Mesendoderm (in vitro differentiated cells): Measurements from ENCODE around the gene PSMB1.

Experiments used
- DNase-seq: peaks from one replicate; pipeline ENCODE4 v3.0.0; 2013
- H2AK5ac ChIP-seq: 2 replicates; pipeline ENCODE4 v1.6.1; 2013; ENCODE audit warnings: low read length, inconsistent platforms
- H2BK120ac ChIP-seq: 2 replicates; pipeline ENCODE4 v1.6.1; 2013; ENCODE audit warnings: low read depth, mild to moderate bottlenecking, low read length, moderate library complexity, mixed read lengths
- H2BK15ac ChIP-seq: replicated peaks from 2 replicates; pipeline ENCODE4 v1.6.1; 2013; ENCODE audit warnings: low read depth, mild to moderate bottlenecking, moderate library complexity
- H2BK5ac ChIP-seq: 2 replicates; pipeline ENCODE4 v1.6.1; 2013; ENCODE audit warnings: low read length, inconsistent platforms
- H3K18ac ChIP-seq: 2 replicates; pipeline ENCODE4 v1.6.1; 2013; ENCODE audit warnings: mild to moderate bottlenecking, low read length, mixed read lengths
- H3K23ac ChIP-seq: one replicate; pipeline ENCODE4 v1.6.1; 2013; ENCODE audit warnings: low read length
- H3K27ac ChIP-seq: 2 replicates; pipeline ENCODE4 v1.5.1; 2013; ENCODE audit warnings: low read depth, mild to moderate bottlenecking, inconsistent platforms, low read length, moderate library complexity
- H3K27me3 ChIP-seq: 2 replicates; pipeline ENCODE4 v1.6.1; 2013; ENCODE audit warnings: low read length, control low read depth, mild to moderate bottlenecking, inconsistent platforms; ENCODE audit not compliant: insufficient read depth, poor library complexity
- H3K36me3 ChIP-seq: 2 replicates; pipeline ENCODE4 v1.6.1; 2013; ENCODE audit warnings: low read length, inconsistent platforms; ENCODE audit not compliant: control insufficient read depth, insufficient read depth
- H3K4ac ChIP-seq: one replicate; pipeline ENCODE4 v1.6.1; 2013; ENCODE audit warnings: low read depth, mild to moderate bottlenecking, low read length, moderate library complexity
- H3K4me1 ChIP-seq: 2 replicates; pipeline ENCODE4 v1.6.1; 2013; ENCODE audit warnings: low read depth, low read length, inconsistent platforms; ENCODE audit not compliant: control insufficient read depth
- H3K4me2 ChIP-seq: 2 replicates; pipeline ENCODE4 v1.6.1; 2013; ENCODE audit warnings: low read length
- H3K4me3 ChIP-seq: 2 replicates; pipeline ENCODE4 v1.5.1; 2013; ENCODE audit warnings: mild to moderate bottlenecking, low read length
- H3K56ac ChIP-seq: one replicate; pipeline ENCODE4 v1.6.1; 2013; ENCODE audit warnings: low read length
- H3K79me1 ChIP-seq: 2 replicates; pipeline ENCODE4 v1.6.1; 2013; ENCODE audit warnings: low read length, inconsistent platforms
- H3K79me2 ChIP-seq: 2 replicates; pipeline ENCODE4 v1.6.1; 2013; ENCODE audit warnings: mild to moderate bottlenecking, low read length; ENCODE audit not compliant: control insufficient read depth, insufficient read depth
- H3K9ac ChIP-seq: 2 replicates; pipeline ENCODE4 v1.6.1; 2013; ENCODE audit warnings: low read length, inconsistent platforms
- H4K5ac ChIP-seq: one replicate; pipeline ENCODE4 v1.6.1; 2013; ENCODE audit warnings: low read length
- H4K8ac ChIP-seq: one replicate; pipeline ENCODE4 v1.6.1; 2013; ENCODE audit warnings: low read depth, mild to moderate bottlenecking, control low read depth, low read length, moderate library complexity
- WGBS: extraction: QIAGEN DNeasy Blood & Tissue Kit; methylation state at CpG from one replicate; pipeline ENCODE4 v1.1.7; 2013; ENCODE audit warnings: low lambda C conversion rate, missing lambda C conversion rate; ENCODE audit not compliant: insufficient coverage; ENCODE audit errors: extremely low coverage; 5-methylcytosine and 5-hydroxymethylcytosine counted together

Gene PSMB1

DNA sequence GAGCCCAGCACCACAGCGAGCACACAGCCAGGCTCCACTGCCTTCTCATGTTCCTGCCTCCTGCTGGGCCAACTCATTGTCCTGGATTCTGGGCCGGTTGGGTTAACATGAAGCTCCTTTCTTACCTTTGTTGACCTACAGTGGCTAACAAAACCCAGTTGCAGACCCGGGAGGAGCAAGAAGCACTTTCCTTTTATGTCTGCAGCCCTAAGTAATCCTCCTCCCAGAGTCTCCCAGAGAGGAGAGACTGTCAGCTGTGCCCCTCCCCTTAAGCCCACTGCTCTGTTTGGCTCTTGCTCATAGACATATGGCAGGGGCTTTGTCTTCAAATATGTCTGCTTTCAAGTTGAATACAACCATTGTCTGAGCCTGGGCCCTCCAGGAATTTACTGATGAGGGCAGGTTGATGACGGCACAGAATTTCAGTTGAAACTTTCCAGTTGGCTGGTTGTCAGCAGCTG lies 55.2 kb downstream of the PSMB1 start:
- Histone ChIP-seq H3K9ac (no peak overlapping the region), H3K4ac (no peak overlapping the region), H3K27me3 (no peaks in the 10 kb centered on the region), H2AK5ac (no peak overlapping the region), H3K18ac (no peak overlapping the region), H3K79me1 (no peaks in the 10 kb centered on the region), H3K79me2 (no peaks in the 10 kb centered on the region), H3K4me1 (peaks cover 2% of the 10 kb centered on the region), H4K8ac (no peak overlapping the region), H3K56ac (no peak overlapping the region), H3K4me3 (no peak overlapping the region), H2BK5ac (no peak overlapping the region), H2BK120ac (no peak overlapping the region), H4K5ac (no peak overlapping the region), H3K36me3 (no peaks in the 10 kb centered on the region), H3K4me2 (no peak overlapping the region), H3K23ac (no peak overlapping the region), H3K27ac (no peak overlapping the region), H2BK15ac (no peak overlapping the region)
- peak; percentile 78 for DNase-seq
- no CpG with 5 or more reads among the region's 4 CpGs for WGBS

DNA sequence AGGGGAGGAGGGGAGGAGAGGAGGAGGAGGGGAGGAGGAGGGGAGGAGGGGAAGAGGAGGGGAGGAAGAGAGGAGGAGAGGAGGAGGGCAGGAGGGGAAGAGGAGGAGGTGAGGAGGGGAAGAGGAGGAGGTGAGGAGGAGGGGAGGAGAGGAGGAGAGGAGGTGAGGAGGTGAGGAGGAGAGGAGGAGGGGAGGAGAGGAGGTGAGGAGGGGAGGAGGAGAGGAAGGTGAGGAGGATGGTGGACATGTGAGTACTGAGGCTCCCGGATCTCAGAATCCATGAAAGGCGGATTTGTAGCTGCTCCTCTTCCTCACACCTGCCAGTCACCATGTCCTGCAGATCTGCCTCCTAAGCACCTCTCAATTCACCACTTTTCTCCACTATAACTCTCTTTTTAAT lies 59.8 kb downstream of the PSMB1 start:
- H3K56ac ChIP-seq = no peak overlapping the region
- H3K4me3 ChIP-seq = no peak overlapping the region
- H3K4me2 ChIP-seq = no peak overlapping the region
- no peaks in the 10 kb centered on the region for H3K79me2 ChIP-seq
- no peaks in the 10 kb centered on the region for H3K27me3 ChIP-seq
- no peak for DNase-seq
- no peak overlapping the region for H2BK5ac ChIP-seq
- no peak overlapping the region for H3K4ac ChIP-seq
- no peak overlapping the region for H2AK5ac ChIP-seq
- H3K4me1 ChIP-seq = peaks cover 2% of the 10 kb centered on the region
- H3K36me3 ChIP-seq = no peaks in the 10 kb centered on the region
- H3K9ac ChIP-seq = no peak overlapping the region
- no peaks in the 10 kb centered on the region for H3K79me1 ChIP-seq
- no peak overlapping the region for H3K23ac ChIP-seq
- no CpG with 5 or more reads among the region's 2 CpGs for WGBS
- H3K18ac ChIP-seq = no peak overlapping the region
- H4K5ac ChIP-seq = no peak overlapping the region
- no peak overlapping the region for H2BK120ac ChIP-seq
- H2BK15ac ChIP-seq = no peak overlapping the region
- no peak overlapping the region for H4K8ac ChIP-seq
- H3K27ac ChIP-seq = no peak overlapping the region

DNA sequence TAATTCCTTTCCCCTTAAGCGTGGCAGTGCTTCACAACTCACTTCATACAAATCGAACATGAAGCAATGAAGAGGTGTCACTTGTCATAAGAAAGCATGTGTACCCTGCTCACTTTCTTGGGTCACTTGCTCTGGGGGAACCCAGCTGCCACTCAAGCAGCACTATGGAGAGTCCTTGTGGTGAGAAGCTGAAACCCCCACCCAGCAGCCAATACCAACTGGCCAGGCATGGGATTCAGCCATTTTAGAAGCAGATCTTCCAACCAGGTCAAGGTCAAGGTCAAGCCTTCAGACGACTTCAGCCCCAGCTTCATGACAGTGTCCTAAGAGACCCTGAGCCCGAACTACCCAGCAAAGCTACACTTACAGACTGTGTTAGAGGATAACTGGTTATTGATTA lies 62.8 kb downstream of the PSMB1 start:
- no peak for DNase-seq
- Histone ChIP-seq H3K4me3 (no peak overlapping the region), H3K9ac (no peak overlapping the region), H3K23ac (no peak overlapping the region), H3K18ac (no peak overlapping the region), H3K79me2 (no peaks in the 10 kb centered on the region), H3K27me3 (no peaks in the 10 kb centered on the region), H2BK120ac (no peak overlapping the region), H3K27ac (no peak overlapping the region), H2BK5ac (no peak overlapping the region), H4K8ac (no peak overlapping the region), H4K5ac (no peak overlapping the region), H2BK15ac (no peak overlapping the region), H3K79me1 (no peaks in the 10 kb centered on the region), H3K56ac (no peak overlapping the region), H3K4me1 (no peaks in the 10 kb centered on the region), H3K4ac (no peak overlapping the region), H3K4me2 (no peak overlapping the region), H2AK5ac (no peak overlapping the region), H3K36me3 (no peaks in the 10 kb centered on the region)
- WGBS = no CpG with 5 or more reads among the region's 4 CpGs

- no peak overlapping the region for H2BK120ac ChIP-seq
- no peaks in the 10 kb centered on the region for H3K79me1 ChIP-seq
- H2AK5ac ChIP-seq = no peak overlapping the region
- H4K5ac ChIP-seq = no peak overlapping the region
- H3K4me2 ChIP-seq = no peak overlapping the region
- H2BK5ac ChIP-seq = no peak overlapping the region
- H3K56ac ChIP-seq = no peak overlapping the region
- no peaks in the 10 kb centered on the region for H3K4me1 ChIP-seq
- no peak overlapping the region for H3K27ac ChIP-seq
- no peak overlapping the region for H4K8ac ChIP-seq
- no peak overlapping the region for H3K4ac ChIP-seq
- no peak for DNase-seq
- no peaks in the 10 kb centered on the region for H3K27me3 ChIP-seq
- H3K18ac ChIP-seq = no peak overlapping the region
- H3K4me3 ChIP-seq = no peak overlapping the region
- WGBS = no CpG with 5 or more reads among the region's 3 CpGs
- H3K23ac ChIP-seq = no peak overlapping the region
- no peak overlapping the region for H3K9ac ChIP-seq
- no peaks in the 10 kb centered on the region for H3K79me2 ChIP-seq
- no peaks in the 10 kb centered on the region for H3K36me3 ChIP-seq
- no peak overlapping the region for H2BK15ac ChIP-seq
Measured at GRCh38 chr6:170489836-170490235, 63.3 kb downstream of the PSMB1 start.

GRCh38 chr6:170487707-170488329 lies 65.3 kb downstream of the PSMB1 start:
- Histone ChIP-seq H3K4me3 (no peak overlapping the region), H3K79me1 (no peaks in the 10 kb centered on the region), H3K27ac (no peak overlapping the region), H2BK5ac (no peak overlapping the region), H3K4me1 (no peaks in the 10 kb centered on the region), H3K56ac (no peak overlapping the region), H2AK5ac (no peak overlapping the region), H3K18ac (no peak overlapping the region), H2BK15ac (no peak overlapping the region), H3K79me2 (no peaks in the 10 kb centered on the region), H3K4me2 (no peak overlapping the region), H3K4ac (no peak overlapping the region), H4K5ac (no peak overlapping the region), H3K36me3 (no peaks in the 10 kb centered on the region), H3K9ac (no peak overlapping the region), H3K27me3 (no peaks in the 10 kb centered on the region), H3K23ac (no peak overlapping the region), H4K8ac (no peak overlapping the region), H2BK120ac (no peak overlapping the region)
- DNase-seq = no peak
- WGBS = no CpG with 5 or more reads among the region's 4 CpGs

DNA sequence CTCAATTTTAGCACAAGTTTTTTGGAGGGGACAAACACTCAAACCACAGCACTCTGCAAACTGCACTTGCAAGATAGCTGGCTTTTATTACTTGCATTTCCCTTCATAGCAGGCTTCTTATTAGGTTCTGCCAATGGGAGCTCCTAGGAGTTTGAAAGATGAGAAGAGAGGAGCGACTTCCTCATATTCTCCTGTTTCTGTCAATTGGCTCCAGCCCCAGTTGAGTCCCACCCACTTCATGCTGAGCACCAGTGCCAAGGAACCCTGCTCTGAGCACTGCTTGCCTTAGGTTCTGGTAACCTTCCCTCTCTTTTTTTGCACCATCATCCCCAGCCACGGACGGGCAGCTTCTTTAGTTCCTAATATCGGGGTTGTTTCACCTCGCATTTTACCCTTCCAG lies 67.9 kb downstream of the PSMB1 start:
- H2BK120ac ChIP-seq = no peak overlapping the region
- no peak overlapping the region for H2AK5ac ChIP-seq
- no CpG with 5 or more reads among the region's 5 CpGs for WGBS
- H3K18ac ChIP-seq = no peak overlapping the region
- no peak overlapping the region for H2BK5ac ChIP-seq
- H3K4me2 ChIP-seq = no peak overlapping the region
- no peak overlapping the region for H3K9ac ChIP-seq
- H3K56ac ChIP-seq = no peak overlapping the region
- H2BK15ac ChIP-seq = no peak overlapping the region
- no peak overlapping the region for H3K4me3 ChIP-seq
- no peaks in the 10 kb centered on the region for H3K27me3 ChIP-seq
- no peak overlapping the region for H3K23ac ChIP-seq
- no peaks in the 10 kb centered on the region for H3K79me1 ChIP-seq
- no peak overlapping the region for H4K8ac ChIP-seq
- no peaks in the 10 kb centered on the region for H3K4me1 ChIP-seq
- no peak for DNase-seq
- no peak overlapping the region for H3K4ac ChIP-seq
- H3K36me3 ChIP-seq = no peaks in the 10 kb centered on the region
- H3K79me2 ChIP-seq = no peaks in the 10 kb centered on the region
- H4K5ac ChIP-seq = no peak overlapping the region
- H3K27ac ChIP-seq = no peak overlapping the region
